Vagina (tissue), 2 donors: ENCODE results near the gene KAZN.

Source experiments
- POLR2A ChIP-seq, 2 donors: fragments of 450-650 bp; IDR thresholded peaks; one replicate each; pipeline ENCODE4 v1.6.1; 2017; ENCODE audit warnings: antibody characterized with exemption in 2 of 2, mild to moderate bottlenecking in 2 of 2, moderate library complexity in 2 of 2
- POLR2AphosphoS5 ChIP-seq, 2 donors: sonication (generic); formaldehyde crosslinking; IDR thresholded peaks; one replicate each; pipeline ENCODE4 v1.9.0; 2017; ENCODE audit warnings: antibody characterized with exemption in 2 of 2, mild to moderate bottlenecking in 2 of 2, low read depth in 1 of 2; ENCODE audit not compliant: insufficient read depth in 1 of 2
- TF ChIP-seq, protein P1 (sequence below), 3 experiments: fragments of 450-650 bp in 2 of 3; fragments of 200-600 bp in 1 of 3; sonication (generic) in 1 of 3; IDR thresholded peaks; one replicate each; pipeline ENCODE4 v1.5.1; 2017 to 2019; ENCODE audit warnings: antibody characterized with exemption in 3 of 3, mild to moderate bottlenecking in 2 of 3, moderate library complexity in 2 of 3

DNA sequence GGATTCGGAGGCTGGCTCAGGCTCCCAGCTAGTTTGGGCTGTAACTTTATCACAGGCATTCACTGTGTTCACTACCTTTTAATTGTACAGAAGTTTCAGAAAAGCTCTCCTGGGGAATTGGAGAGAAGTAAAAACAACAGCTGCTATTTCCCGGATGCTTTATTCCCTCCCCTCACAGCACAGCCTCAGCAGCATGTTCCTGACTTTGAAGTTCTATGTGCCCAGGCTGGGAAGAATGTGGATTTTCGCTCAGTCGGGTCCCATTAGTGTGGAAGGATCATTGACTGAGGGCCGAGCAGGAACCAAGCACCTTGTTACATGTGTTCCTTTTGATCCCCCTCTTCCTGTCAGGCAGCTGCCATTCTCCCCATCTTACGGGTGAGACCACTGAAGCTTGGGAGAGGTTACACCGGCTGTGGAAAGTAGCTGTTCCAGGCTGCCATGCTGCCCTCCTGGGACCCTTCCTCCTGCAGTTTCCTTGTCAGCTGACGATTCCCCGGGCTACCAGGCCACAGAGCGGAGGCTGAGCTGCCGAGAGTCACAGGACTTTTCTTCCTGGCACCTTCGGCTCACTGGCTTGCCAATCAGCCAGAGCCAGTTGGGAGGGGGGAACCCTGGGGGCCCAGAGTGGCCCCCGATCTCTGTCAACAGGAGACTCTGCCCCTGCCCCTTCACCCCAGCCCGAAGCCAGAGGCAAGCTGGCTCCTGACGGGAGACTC, 331.9 kb downstream of the KAZN start:
- TF ChIP-seq, protein P1, sequence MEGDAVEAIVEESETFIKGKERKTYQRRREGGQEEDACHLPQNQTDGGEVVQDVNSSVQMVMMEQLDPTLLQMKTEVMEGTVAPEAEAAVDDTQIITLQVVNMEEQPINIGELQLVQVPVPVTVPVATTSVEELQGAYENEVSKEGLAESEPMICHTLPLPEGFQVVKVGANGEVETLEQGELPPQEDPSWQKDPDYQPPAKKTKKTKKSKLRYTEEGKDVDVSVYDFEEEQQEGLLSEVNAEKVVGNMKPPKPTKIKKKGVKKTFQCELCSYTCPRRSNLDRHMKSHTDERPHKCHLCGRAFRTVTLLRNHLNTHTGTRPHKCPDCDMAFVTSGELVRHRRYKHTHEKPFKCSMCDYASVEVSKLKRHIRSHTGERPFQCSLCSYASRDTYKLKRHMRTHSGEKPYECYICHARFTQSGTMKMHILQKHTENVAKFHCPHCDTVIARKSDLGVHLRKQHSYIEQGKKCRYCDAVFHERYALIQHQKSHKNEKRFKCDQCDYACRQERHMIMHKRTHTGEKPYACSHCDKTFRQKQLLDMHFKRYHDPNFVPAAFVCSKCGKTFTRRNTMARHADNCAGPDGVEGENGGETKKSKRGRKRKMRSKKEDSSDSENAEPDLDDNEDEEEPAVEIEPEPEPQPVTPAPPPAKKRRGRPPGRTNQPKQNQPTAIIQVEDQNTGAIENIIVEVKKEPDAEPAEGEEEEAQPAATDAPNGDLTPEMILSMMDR (IDR thresholded peaks at IDR 0.05), result no peak
- TF ChIP-seq POLR2AphosphoS5 (IDR thresholded peaks at IDR 0.05; ENCODE audit: insufficient read depth in 1 of 2, low read depth in 1 of 2), result no peak
- TF ChIP-seq POLR2A (IDR thresholded peaks at IDR 0.05), result no peak
